Stimulated activated CD8-positive, alpha-beta memory T cell treated with anti-CD3 and anti-CD28 coated beads, Interleukin-4, amount 100 ng/mL, for 4 hours (primary cell): ENCODE data around the gene DENND1A.

ENCODE experiments used
- DNase-seq, 2 donors: peaks; one replicate each; pipeline ENCODE4 v3.0.0-alpha.2; 2020; ENCODE audit warnings: low read depth in 2 of 2, low spot score in 1 of 2

Gene DENND1A

DNA sequence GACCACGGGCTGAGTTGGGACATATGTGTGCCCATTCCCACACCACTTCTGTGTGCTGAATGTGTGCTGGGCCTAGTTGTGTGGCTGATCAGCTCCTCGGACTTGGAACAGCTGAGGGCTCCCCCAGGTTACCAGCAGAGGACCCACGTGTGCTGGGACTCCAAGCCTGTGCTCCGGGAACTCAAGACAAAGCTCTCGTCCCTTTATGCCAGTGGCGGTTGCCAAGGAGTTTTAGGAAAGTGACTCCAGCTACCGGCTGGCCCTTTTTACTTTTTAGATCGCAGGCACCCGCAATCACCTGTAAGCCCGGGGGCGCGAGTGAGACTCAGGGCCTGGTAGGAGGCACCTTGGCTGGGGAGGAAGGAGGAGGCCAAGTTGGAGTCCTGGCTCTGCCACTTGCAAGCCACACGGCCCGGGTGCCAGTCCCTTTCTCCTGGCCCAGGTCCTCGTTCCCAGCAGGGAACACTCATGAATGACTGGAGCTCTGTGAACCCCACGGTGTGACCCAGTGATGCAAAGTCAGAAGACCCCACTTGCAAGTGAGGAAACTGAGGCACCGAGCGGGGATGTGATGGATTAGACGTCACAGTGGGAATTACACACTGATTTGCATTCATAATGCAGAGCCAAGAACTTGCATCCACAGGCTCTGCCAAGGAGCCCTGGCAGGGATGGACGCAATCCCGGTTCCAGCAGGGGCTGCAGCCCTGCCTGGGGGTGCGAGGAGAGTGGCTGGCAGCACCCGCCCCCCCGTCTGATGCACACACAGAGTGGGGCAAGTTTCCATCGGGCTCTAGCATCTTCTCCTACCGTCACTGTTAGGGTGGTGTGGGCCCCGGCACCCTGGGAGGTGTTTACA, 547.0 kb downstream of the DENND1A start:
- DNase-seq: no peak

GRCh38 chr9:123380852-123381705, 548.8 kb downstream of the DENND1A start:
- no peak for DNase-seq

DNA sequence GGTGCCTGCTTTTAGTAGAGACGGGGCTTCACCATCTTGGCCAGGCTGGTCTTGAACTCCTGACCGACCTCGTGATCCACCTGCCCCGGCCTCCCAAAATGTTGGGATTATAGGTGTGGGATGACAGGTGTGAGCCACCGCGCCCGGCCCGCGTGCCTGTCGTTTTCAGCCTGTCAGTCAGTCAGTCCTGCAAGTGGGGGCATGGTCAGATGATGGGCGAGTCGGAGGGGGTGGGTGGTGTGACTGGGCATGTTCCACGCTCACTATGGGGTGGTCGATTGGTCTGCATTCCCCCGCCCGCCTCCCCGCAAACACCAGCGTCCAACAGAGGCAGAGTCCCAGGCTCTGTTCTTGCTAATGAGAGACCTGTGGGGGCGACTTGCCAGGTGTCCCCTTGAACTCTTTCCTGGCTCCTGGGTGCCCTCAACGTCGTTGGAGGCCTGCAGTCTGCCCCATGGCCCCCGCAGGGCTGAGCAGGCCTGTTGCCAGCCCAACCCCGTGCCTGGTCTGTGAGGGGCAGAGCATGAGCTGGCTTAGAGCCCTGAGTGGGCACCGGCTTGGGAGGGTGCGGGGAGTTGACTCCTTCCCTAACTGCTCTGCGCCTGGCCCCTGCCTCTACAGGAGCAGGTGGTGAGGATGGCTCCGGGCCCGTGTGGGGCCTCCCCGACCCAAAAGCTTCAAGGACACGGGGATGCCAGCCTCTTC, 550.8 kb downstream of the DENND1A start:
- DNase-seq: no peak

- no peak for DNase-seq
Measured at GRCh38 chr9:123378025-123378424, 551.9 kb downstream of the DENND1A start.

DNA sequence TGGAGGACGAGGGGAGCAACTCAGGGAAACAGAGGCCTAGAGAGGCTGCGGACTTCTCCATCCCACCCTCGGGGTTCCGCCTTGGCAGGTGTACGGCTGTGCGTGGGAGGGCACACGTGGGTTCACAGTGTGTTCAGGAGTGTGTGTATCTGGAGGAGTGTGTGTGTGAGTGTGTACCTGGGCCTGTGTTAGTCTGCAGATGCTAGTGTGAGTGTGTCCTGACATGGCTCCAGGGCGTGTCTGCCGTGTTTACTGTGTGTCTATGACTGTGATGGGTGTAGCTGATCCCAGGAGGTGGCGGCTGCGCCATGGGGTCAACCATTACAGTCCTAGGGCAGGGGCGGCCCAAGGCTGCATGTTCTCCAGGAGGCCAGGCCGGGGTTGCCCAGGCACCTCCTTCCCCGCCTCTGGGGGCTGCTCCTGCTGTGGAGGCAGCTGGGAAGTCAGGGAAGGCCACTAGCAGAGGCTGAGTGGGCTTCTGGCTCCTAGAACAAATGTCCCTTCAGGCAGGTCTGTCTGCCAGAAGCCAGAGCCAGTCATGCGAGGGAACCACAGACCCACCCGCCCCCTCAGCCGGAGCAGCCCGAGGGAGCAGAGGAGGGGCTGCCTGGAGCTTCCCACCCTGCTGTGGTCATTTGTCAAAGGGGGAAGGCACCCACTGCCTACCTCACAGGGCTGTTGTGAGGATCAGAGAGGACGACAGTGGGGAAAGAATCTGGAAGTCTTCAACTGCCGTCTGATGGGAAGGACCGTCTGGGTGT, 552.5 kb downstream of the DENND1A start:
- DNase-seq: no peak

DNA sequence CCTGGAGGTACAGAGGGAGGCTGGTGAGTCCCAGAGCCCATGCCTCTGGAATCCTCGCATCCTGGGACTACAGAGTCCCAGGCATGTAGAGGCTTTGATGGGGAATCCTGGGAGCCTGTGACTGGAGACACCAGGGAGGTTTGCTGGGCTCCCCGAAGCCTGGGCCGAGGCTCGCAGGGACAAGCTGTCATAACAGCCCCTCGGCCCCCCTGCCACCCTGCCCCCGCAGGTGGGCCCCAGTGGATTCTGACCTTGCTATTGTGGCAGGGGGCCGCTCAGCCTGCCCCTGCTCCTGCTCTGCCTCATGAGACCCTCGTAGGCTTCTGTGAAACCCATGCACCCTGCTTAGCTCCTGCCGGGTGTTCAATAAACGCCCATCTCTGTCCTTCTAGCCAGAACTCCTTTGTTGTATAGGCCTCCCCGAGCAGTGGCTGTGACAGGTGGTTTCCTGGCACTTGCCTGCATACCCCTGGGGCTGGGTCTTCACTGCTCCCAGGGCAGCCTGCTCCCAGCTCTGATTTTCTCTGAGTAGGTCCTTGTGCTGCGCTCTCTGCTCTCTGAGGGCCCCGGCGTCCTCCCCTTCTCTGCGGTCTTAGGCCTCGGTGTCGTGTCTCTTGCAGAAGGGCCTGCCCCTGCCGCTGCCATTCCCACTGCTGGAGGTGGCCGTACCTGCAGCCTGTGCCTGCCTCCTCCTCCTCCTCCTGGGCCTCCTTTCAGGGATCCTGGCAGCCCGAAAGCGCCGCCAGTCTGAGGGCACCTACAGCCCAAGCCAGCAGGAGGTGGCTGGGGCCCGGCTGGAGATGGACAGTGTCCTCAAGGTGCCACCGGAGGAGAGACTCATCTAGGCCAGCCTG, 553.5 kb downstream of the DENND1A start:
- DNase-seq: no peak

GRCh38 chr9:123375469-123376132, 554.3 kb downstream of the DENND1A start:
- DNase-seq: no peak

DNA sequence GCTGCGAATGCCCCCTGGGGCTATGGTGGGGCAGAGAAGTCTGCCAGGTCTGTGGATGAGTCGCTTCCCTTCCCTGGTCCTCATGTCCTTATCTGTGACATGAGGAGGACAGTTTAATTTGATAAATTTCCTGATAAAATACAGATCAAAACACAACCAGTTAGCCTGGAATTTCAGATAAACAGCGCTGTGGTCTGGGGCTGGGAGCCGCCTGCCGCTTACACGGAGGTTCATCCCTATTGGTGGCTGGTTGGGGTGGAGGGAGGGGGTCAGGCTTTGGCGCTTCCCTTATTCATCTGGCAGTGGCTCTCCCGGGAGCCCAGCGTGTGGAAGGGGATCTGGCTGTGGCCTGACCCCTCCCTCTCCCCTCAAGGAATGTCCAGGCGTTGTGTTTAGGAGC, 556.0 kb downstream of the DENND1A start:
- no peak for DNase-seq

DNA sequence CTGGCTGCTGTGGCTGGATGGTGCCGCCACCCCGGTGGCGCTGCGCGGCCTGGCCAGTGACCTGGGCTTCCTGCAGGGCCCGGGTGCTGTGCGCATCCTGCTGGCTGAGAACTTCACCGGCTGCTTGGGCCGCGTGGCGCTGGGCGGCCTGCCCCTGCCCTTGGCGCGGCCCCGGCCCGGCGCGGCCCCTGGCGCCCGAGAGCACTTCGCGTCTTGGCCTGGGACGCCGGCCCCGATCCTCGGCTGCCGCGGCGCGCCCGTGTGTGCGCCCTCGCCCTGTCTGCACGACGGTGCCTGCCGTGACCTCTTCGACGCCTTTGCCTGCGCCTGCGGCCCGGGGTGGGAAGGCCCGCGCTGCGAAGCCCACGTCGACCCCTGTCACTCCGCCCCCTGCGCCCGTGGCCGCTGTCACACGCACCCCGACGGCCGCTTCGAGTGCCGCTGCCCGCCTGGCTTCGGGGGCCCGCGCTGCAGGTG, 556.4 kb downstream of the DENND1A start:
- no peak for DNase-seq

- DNase-seq: no peak
Measured at GRCh38 chr9:123372766-123373446, 557.0 kb downstream of the DENND1A start.

- no peak for DNase-seq
Measured at GRCh38 chr9:123371805-123372590, 557.9 kb downstream of the DENND1A start.

DNA sequence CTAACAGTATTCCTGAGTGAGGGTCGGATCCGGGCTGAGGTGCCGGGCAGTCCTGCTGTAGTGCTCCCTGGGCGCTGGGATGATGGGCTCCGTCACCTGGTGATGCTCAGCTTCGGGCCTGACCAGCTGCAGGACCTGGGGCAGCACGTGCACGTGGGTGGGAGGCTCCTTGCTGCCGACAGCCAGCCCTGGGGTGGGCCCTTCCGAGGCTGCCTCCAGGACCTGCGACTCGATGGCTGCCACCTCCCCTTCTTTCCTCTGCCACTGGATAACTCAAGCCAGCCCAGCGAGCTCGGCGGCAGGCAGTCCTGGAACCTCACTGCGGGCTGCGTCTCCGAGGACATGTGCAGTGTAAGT, 558.7 kb downstream of the DENND1A start:
- no peak for DNase-seq

DNA sequence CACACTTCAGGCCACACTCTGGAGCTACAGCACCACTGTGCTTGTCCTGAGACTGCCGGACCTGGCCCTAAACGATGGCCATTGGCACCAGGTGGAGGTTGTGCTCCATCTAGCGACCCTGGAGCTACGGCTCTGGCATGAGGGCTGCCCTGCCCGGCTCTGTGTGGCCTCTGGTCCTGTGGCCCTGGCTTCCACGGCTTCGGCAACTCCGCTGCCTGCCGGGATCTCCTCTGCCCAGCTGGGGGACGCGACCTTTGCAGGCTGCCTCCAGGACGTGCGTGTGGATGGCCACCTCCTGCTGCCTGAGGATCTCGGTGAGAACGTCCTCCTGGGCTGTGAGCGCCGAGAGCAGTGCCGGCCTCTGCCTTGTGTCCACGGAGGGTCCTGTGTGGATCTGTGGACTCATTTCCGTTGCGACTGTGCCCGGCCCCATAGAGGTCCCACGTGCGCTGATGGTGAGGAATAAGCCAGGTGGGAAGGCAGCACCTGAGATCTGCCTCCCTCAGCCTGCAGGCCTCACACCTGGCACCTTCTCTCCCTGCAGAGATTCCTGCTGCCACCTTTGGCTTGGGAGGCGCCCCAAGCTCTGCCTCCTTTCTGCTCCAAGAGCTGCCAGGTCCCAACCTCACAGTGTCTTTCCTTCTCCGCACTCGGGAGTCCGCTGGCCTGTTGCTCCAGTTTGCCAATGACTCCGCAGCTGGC, 559.2 kb downstream of the DENND1A start:
- DNase-seq: no peak

DNA sequence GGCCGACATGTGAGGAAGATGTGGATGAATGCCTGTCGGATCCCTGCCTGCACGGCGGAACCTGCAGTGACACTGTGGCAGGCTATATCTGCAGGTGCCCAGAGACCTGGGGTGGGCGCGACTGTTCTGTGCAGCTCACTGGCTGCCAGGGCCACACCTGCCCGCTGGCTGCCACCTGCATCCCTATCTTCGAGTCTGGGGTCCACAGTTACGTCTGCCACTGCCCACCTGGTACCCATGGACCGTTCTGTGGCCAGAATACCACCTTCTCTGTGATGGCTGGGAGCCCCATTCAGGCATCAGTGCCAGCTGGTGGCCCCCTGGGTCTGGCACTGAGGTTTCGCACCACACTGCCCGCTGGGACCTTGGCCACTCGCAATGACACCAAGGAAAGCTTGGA, 559.8 kb downstream of the DENND1A start:
- DNase-seq: no peak

- no peak for DNase-seq
Measured at GRCh38 chr9:123369296-123369695, 560.6 kb downstream of the DENND1A start.

DNA sequence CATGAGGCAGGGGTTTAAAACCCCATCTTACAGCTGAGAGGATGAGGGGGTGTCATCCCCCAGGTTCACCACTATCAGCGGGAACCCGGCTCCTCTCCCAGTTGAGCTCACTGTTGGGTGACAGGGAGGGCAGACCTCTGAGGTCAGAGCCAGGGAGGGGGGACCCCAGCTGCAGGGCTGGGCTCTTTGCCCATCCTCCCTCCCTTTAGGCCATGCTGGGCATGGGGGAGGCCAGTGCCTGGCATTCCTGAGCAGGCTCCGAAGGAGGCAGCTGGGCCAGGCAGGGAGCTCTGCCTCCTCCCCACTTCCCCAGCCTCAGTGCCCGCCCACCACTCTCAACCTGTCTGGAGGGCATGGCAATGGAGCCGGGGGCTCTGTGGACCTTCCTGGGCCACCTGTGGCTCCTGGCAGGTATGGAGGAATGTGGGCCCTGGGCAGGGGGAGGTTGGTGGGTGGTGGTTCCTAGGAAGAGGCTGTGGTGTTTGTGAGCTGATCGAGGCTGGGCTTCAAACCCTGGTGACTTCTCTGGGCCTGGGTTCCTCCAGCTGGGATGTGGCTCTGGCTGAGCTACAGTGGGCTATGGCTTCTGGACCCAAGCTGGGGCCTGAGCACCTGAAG, 561.3 kb downstream of the DENND1A start:
- DNase-seq: no peak

DNA sequence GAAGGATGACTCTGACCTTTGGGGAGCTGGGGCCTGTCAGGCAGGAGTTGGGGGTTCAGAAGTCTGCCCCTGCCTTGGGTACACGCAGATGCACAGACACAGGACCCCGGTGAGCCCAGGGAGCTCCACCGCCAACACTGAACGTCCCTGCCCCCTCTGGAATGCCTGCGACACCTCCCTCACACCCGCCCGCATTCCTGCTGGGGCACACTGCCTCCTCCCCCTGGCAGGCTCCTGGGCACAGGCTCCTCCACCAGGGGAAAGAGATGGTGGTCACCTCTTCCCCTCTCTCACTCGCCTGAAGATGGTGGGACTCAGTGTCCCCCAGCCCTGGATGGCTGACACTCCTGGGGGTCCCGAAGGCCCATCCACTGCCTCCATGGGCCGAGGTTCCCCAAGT, 561.9 kb downstream of the DENND1A start:
- no peak for DNase-seq
